Forelimb muscle (tissue), 1 donor: ENCODE data around the gene EML4. TPM values are rescaled to one million over a fixed set of nuclear protein-coding genes. Genes with fewer than 3 reads are reported as not detected.

ENCODE experiments used
- DNase-seq: peaks from one replicate; pipeline ENCODE4 v3.0.0-alpha.2; 2013; ENCODE audit warnings: low read depth
- polyA plus RNA-seq: library from polyadenylated mRNA; unstranded; fragments of 120-200 nt; gene quantifications from one replicate; pipeline ENCODE4 v1.2.1, GENCODE V29; 2013; ENCODE audit not compliant: insufficient read length

EML4 gene
- polyA plus RNA-seq, 1 donor: 31.7 TPM

DNA sequence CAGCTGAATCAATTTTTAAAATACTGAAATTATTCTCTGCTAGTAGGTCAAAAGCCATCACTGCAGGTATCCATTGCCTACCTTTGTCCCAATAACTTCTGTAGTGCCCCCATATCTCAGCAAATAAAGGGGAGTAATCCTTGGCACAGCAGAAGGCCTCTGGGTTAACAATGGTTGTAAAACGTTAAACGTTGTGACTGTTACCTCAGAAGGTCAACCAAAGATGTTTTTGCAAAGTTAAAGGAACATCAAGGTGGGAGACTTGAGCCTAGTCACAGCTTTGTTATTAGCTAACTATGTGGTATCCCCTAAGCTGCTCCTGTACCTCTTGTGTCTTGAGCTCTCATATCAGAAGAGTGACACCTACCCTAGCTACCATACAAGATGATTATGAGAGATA, 131.4 kb downstream of the EML4 start:
- DNase-seq: no peak

DNA sequence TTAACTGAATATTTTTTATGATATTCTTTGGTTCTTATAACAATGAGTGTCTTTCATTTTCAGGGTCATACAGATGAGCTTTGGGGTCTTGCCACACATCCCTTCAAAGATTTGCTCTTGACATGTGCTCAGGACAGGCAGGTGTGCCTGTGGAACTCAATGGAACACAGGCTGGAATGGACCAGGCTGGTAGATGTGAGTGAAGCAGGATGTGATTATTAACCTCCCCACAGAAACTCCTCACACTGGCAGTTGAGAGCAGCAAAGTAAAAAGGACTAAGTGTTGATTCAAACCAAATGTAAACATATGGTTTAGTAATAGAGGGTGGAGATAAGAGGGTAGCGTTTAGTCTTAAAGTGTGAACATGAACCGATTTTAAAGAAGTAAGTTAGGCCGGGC, 134.1 kb downstream of the EML4 start:
- DNase-seq: no peak

DNA sequence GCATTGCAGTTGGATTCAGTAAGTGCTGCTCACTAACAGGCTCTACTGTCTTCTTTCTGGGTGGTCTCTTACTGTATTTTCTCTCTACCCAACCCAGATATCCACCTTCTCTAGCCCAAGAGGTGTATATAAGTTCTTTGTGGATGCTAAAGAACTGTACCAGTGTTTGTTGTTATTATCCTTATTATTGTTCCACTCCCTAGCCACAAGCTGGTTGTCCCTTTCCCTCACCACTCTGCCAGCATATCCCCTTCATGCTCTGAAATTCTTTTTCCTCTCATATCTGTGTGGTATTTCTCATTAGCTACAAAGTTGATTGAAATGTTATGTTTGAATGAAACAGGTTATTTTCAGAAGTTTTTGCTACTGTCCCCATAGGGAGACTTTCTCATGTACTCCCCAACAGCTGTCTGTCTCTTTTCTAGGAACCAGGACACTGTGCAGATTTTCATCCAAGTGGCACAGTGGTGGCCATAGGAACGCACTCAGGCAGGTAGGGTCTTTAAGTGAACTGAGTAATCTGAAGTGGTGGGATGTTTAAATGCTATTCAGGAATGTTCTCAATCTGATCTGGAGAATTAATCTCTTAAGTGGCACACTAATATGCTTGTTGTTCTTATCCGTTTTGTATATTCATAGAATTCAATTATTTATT, 135.0 kb downstream of the EML4 start:
- no peak for DNase-seq

DNA sequence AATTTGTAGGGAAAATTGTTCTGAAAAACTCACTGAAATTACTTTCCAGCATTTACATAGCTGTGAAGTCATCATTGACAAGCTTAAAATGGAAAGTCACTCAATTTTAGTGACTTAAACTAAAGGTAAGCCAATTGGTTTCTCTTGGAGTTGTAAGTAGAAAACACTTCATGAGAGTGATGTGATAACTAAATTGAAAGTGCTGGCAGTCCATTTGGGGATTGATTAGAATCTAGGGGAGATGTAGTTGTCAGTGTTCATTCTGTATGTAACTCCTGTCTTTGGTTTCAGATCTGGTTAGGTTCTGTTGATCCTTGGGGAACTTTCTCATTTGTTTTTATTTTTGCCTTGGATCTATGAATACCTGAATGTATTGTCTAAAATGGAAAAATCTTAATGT, 138.0 kb downstream of the EML4 start:
- no peak for DNase-seq

GRCh38 chr2:42309366-42309765, 140.2 kb downstream of the EML4 start:
- no peak for DNase-seq

- no peak for DNase-seq
Measured at GRCh38 chr2:42310007-42310515, 140.9 kb downstream of the EML4 start.

DNA sequence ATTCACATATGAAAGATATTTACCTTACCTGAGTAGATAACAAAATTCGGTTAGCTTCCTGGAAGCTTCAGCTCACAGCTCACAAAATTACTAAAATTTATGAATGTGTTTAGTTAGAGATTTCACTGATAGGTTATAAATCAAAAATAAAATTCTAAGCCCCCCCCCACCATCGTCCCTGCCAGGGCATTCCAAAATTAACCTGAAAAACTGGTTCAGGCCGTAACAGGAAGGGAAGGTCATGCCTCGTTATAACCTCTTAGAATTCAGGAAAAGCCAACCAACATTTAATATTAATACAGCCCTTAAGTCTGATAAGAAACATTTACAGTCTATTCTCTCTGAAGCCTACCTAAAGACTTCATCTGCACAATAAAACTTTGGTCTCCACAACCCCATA, 143.0 kb downstream of the EML4 start:
- DNase-seq: no peak

DNA sequence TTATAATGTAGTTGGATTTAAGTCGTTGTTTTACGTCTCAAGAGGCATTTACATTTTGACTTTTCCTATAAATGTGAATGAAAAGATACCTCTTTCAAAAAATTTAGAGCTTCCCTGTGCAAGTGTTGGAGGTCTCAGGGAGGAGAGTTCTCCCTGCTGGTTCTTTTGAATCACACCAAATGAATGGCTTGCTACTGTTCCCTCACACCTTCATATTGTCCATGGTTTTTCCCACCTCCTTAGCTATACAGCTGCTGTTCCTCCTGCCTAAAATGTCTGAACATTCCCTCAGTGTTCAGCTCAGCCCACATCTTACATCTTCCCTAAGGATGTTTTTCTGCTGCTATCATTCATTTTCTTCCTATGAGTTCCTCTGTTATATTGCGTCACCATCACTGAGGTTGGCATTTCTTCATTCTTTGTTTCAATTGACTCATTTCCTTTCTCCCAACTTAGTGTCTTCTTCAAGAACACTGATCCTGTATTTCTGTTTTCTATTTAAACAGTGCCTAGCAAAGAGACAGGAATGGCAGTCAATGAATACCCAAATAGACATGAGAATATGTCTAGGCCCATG, 145.8 kb downstream of the EML4 start:
- no peak for DNase-seq

DNA sequence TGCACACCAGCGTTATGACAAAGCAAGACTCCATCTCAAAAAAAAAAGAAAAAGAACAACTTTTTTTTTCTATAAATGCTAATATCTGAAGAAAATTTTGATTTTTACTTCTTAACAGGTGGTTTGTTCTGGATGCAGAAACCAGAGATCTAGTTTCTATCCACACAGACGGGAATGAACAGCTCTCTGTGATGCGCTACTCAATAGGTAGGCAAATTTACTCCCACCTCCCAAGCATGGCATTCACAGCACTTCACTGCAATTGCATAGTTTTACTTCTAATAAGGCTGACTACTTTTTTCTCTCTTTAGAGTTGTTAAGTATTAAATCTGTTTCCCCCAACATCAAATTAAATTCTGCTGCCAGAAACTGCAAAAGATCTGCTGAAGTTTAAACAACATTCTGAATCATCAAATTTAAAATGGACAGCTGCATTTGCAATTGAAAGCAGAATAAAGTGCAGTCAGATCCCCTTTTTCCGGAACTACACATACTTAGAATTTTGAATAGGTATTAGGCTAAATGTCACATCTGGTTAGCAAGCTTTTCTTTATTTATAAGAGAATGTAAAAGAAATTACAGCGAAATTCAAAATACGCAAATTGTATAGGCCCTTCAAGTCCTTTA, 146.8 kb downstream of the EML4 start:
- no peak for DNase-seq

GRCh38 chr2:42316910-42317309, 147.8 kb downstream of the EML4 start:
- no peak for DNase-seq

GRCh38 chr2:42317486-42317885, 148.3 kb downstream of the EML4 start:
- no peak for DNase-seq

DNA sequence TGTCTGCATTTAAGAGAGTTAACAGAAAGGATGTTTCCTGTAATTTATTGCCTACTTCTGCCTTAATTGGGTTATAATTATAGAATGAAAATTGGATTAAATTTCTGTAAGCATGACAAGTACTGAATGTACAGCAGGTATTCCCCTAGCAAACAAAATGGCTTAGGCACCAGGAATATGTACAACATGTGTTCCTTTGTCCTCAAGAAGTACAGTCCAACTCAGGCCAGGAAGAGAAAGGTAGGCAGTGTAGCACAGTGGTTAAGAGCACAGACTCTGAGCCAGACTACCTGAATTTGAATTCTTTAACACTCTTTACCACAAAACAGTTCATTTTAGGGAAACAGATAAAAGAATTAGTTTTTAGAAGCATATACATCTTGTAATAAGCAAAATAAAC, 148.8 kb downstream of the EML4 start:
- no peak for DNase-seq

DNA sequence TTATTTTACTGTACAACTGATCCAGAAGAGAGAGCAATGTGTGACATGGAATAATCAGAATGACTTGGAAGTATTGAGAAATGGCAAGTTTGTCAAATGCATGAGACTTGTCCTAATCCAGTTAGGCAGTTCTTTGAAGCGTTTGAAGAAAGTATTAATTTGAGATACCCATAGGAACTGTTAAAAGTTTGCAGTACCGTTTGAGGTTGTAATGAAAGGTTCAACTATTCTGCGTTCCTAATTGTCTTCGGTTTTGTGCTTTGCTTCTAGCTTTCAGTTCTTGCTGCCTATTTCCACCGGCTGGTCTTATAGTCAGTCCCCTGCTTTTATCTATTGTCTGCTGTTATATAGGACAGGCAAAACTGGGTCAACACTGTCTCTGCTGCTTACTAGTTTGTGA, 150.1 kb downstream of the EML4 start:
- DNase-seq: no peak

GRCh38 chr2:42321452-42322064, 152.4 kb downstream of the EML4 start:
- DNase-seq: no peak

- no peak for DNase-seq
Measured at GRCh38 chr2:42324244-42324643, 155.1 kb downstream of the EML4 start.

- no peak for DNase-seq
Measured at GRCh38 chr2:42324949-42325348, 155.8 kb downstream of the EML4 start.

GRCh38 chr2:42325609-42326008, 156.5 kb downstream of the EML4 start:
- DNase-seq: no peak

DNA sequence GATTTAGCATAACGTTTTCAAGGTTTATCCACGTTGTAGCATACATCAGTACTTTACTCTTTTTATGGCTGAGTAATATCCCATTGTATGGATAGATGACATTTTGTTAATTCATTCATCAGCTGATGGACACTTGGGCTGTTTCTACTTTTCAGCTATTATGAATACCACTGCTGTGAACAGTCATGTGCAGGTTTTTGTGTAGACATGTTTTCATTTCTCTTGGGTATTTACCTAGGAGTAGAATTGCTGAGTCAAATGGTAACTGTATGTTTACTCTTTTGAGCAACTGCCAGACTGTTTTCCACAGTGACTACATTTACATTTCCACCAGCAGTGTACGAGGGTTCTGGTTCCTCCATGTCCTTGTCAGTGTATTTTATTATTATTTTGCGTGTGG, 158.0 kb downstream of the EML4 start:
- DNase-seq: no peak

DNA sequence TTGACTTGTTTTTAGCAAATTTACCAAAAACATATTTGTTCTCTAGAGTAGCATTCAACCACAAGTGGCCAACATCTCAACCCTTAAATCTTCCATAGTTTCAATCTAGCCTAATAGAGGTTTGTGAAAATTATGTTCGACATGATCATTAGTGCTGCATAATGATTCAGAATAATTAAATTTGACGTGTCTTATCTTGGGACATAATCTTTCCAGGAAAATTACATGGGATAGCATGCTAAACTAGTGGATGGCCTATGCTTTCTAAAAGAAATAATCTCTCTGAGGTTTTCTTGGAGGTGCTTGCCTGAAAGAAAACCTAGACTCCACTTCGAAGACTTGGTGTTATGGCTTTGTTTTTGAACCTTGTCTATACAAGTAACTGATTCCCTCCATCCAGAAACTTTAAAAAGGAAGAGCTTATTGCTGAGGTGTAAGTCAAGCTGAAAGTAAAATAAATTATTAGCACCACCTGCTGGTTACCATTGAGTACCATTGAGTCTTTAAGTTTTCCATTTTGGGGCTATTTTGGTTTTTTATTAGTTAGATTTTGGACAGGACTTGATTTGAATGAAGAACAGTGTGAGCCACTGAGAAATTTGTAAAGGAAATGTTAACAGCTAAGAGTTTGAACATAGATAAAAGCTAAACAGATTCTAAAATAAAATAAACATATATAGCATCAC, 159.1 kb downstream of the EML4 start:
- no peak for DNase-seq

DNA sequence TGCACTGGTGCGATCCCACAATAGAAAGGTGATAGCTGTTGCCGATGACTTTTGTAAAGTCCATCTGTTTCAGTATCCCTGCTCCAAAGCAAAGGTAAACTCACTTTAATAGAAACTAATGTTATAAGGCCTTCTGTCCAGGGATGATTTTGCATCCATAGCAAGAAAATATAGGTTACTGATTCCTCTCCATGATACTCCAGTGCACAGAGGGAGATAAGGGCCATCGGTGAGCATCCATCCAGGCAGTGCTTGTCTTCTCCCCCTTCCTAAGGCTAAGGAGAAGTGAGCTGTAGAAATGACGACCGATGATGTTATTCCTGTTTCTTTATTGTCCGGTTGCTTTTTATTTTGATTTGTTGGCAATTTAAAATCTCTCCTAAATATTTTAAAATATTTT, 159.8 kb downstream of the EML4 start:
- no peak for DNase-seq

- no peak for DNase-seq
Measured at GRCh38 chr2:42329736-42330135, 160.6 kb downstream of the EML4 start.

DNA sequence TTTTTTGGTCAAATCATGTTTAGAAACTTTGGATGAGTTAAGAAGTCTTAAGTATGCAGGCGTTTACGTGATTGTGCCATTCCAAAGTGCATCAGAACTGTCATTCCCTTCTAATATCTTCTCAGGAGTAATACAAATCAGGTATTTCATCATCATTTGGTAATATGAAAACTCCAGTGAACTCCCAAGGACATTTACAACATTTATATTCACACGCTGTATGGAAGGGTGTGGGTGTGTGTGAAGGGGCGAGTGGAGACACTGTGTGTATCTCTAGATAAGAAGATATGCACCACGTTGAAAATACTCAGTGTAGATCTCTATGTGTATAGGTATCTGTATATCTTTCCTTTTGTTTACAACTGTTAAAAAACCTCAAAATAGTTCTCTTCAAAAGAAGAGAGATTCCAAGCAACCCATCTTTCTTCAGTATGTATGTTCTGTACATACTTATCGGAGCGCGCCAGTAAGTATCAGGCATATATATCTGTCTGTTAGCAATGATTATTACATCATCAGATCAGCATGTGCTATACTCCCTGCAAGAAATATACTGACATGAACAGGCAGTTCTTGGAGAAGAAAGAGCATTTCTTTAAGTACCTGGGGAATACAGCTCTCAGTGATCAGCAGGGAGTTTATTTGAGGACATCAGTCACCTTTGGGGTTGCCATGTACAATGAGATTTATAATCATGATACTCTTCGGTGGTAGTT, 162.6 kb downstream of the EML4 start:
- no peak for DNase-seq
